SU-DHL-6 (cell line): ENCODE data around the gene BOD1L1.
A peak's percentile ranks its signal among the peaks of the same experiment; 100 is the strongest.

Experiments used
- H2AFZ ChIP-seq: fragments of 200-600 bp; sonication (generic); 2 replicates; pipeline ENCODE4 v1.6.1; 2014; ENCODE audit warnings: low read depth, mild to moderate bottlenecking, moderate library complexity, mixed read lengths, antibody characterized with exemption, low read length; ENCODE audit not compliant: severe bottlenecking
- H3F3A ChIP-seq: fragments of 200-600 bp; shearing (Covaris generic); 2 replicates; pipeline ENCODE4 v1.6.0; 2016; ENCODE audit warnings: antibody characterized with exemption, mild to moderate bottlenecking; ENCODE audit not compliant: insufficient read depth
- H3K27ac ChIP-seq: fragments of 200-600 bp; sonication (generic); 2 replicates; pipeline ENCODE4 v1.5.1; 2016; ENCODE audit warnings: low read depth, mild to moderate bottlenecking, low read length, moderate library complexity, mixed read lengths
- H3K27me3 ChIP-seq: fragments of 200-600 bp; sonication (generic), shearing (Covaris generic); 2 replicates; pipeline ENCODE4 v1.6.0; 2014; ENCODE audit warnings: mild to moderate bottlenecking, low read length
- H3K36me3 ChIP-seq: fragments of 200-600 bp; sonication (generic); 2 replicates; pipeline ENCODE4 v1.6.1; 2014; ENCODE audit warnings: mild to moderate bottlenecking, low read length, mixed read lengths
- H3K4me2 ChIP-seq: fragments of 300-600, 200-600 bp; shearing (Covaris generic), sonication (generic); 2 replicates; pipeline ENCODE4 v1.6.0; 2014; ENCODE audit warnings: low read length, low read depth, mild to moderate bottlenecking; ENCODE audit not compliant: poor library complexity, severe bottlenecking
- H3K4me3 ChIP-seq: fragments of 200-600 bp; sonication (generic); 2 replicates; pipeline ENCODE4 v1.5.1; 2014; ENCODE audit warnings: antibody characterized with exemption, low read length, mild to moderate bottlenecking, mixed read lengths; ENCODE audit not compliant: insufficient read depth, poor library complexity, severe bottlenecking
- H3K79me2 ChIP-seq: fragments of 200-600 bp; sonication (generic); 2 replicates; pipeline ENCODE4 v1.6.1; 2014; ENCODE audit warnings: mild to moderate bottlenecking, low read length, moderate library complexity; ENCODE audit not compliant: insufficient read depth
- H3K9ac ChIP-seq: fragments of 200-600 bp; sonication (generic); 2 replicates; pipeline ENCODE4 v1.7.0; 2014; ENCODE audit warnings: mild to moderate bottlenecking, low read length
- H3K9me2 ChIP-seq: fragments of 200-600 bp; sonication (generic); replicated peaks from 2 replicates; pipeline ENCODE4 v1.6.1; 2014; ENCODE audit warnings: low read length; ENCODE audit not compliant: insufficient read depth
- H3K9me3 ChIP-seq: fragments of 200-600 bp; sonication (generic); 2 replicates; pipeline ENCODE4 v1.6.1; 2014; ENCODE audit warnings: low read length, mixed read lengths; ENCODE audit not compliant: insufficient read depth
- H4K20me1 ChIP-seq: fragments of 200-600 bp; sonication (generic); 2 replicates; pipeline ENCODE4 v1.6.1; 2014; ENCODE audit warnings: low read depth, mild to moderate bottlenecking, antibody characterized with exemption, low read length, moderate library complexity, mixed read lengths
- CTCF ChIP-seq: fragments of 200-600 bp; sonication (generic); IDR thresholded peaks from one replicate; pipeline ENCODE4 v1.5.1; 2017; ENCODE audit warnings: antibody characterized with exemption, mild to moderate bottlenecking, low read length, moderate library complexity; ENCODE audit not compliant: insufficient read depth, poor library complexity, severe bottlenecking
- EZH2phosphoT487 ChIP-seq: fragments of 200-600 bp; sonication (generic), shearing (Covaris generic); conservative IDR thresholded peaks from 2 replicates; pipeline ENCODE4 v1.6.1; 2018; ENCODE audit warnings: mild to moderate bottlenecking, antibody characterized with exemption, low read length, moderate library complexity, mixed read lengths

The BOD1L1 gene

GRCh38 chr4:13530823-13531624 lies 96.5 kb downstream of the BOD1L1 start:
- no peak overlapping the region for H3K27ac ChIP-seq
- H3F3A ChIP-seq: no peaks in the 10 kb centered on the region
- no peaks in the 10 kb centered on the region for H3K79me2 ChIP-seq
- H3K4me3 ChIP-seq: no peak overlapping the region
- H3K27me3 ChIP-seq: no peaks in the 10 kb centered on the region
- H3K36me3 ChIP-seq: no peaks in the 10 kb centered on the region
- no peaks in the 10 kb centered on the region for H3K9me2 ChIP-seq
- no peak overlapping the region for H2AFZ ChIP-seq
- H3K9ac ChIP-seq: no peak overlapping the region
- TF ChIP-seq EZH2phosphoT487 (no peak), CTCF (no peak)
- H3K9me3 ChIP-seq: no peaks in the 10 kb centered on the region
- no peak overlapping the region for H3K4me2 ChIP-seq
- H4K20me1 ChIP-seq: no peaks in the 10 kb centered on the region

- H3K27ac ChIP-seq: no peak overlapping the region
- TF ChIP-seq EZH2phosphoT487 (no peak), CTCF (no peak)
- H3K4me3 ChIP-seq: no peak overlapping the region
- no peaks in the 10 kb centered on the region for H4K20me1 ChIP-seq
- no peak overlapping the region for H2AFZ ChIP-seq
- no peaks in the 10 kb centered on the region for H3K79me2 ChIP-seq
- no peak overlapping the region for H3K4me2 ChIP-seq
- no peaks in the 10 kb centered on the region for H3F3A ChIP-seq
- H3K9ac ChIP-seq: no peak overlapping the region
- no peaks in the 10 kb centered on the region for H3K27me3 ChIP-seq
- no peaks in the 10 kb centered on the region for H3K9me2 ChIP-seq
- no peaks in the 10 kb centered on the region for H3K36me3 ChIP-seq
- H3K9me3 ChIP-seq: no peaks in the 10 kb centered on the region
Measured at GRCh38 chr4:13529128-13529919, 98.2 kb downstream of the BOD1L1 start.

DNA sequence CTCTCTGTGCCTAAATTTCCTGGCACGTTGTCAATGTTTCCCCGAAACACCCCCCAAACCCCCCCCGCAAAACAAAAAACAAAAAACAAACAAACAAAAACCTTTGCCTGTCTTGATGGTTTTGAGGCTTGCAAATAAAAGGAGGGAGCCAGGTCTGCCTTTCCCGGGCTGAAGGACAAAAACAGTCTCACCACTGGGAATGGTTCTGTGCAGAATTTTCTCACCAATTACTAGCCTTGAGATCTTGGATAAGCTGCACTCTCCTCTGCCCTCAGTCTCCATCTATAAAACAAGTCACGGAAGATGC lies 98.8 kb downstream of the BOD1L1 start:
- Histone ChIP-seq H3K9ac (no peak overlapping the region), H4K20me1 (no peaks in the 10 kb centered on the region), H3K4me2 (peak overlapping the region; percentile 30), H3K79me2 (no peaks in the 10 kb centered on the region), H3K4me3 (no peak overlapping the region), H3K9me2 (no peaks in the 10 kb centered on the region), H3F3A (no peaks in the 10 kb centered on the region), H3K9me3 (no peaks in the 10 kb centered on the region), H3K36me3 (no peaks in the 10 kb centered on the region), H2AFZ (no peak overlapping the region), H3K27ac (no peak overlapping the region), H3K27me3 (no peaks in the 10 kb centered on the region)
- TF ChIP-seq CTCF (no peak), EZH2phosphoT487 (no peak)
